Kidney (tissue), 14 donors: Measurements from ENCODE around the gene FHDC1. TPM values are rescaled to one million over a fixed set of nuclear protein-coding genes. Genes with fewer than 3 reads are reported as not detected.

ENCODE experiments used
- DNase-seq, 5 donors: peaks; one replicate each; pipeline ENCODE4 v3.0.0-alpha.2; 2013 to 2020
- FAIRE-seq: peaks from 2 replicates; lab custom pipeline; 2012; peaks lifted over from hg19 to GRCh38; lab: Jason Lieb, UNC
- H3K27ac ChIP-seq, 2 donors: one replicate each; pipeline ENCODE4 v1.7.0; 2013; ENCODE audit warnings: low read depth in 2 of 2, low read length in 2 of 2, inconsistent platforms in 1 of 2
- H3K27me3 ChIP-seq: one replicate; pipeline ENCODE4 v1.7.1; 2013; ENCODE audit warnings: low read length, inconsistent platforms; ENCODE audit not compliant: control insufficient read depth, insufficient read depth
- H3K36me3 ChIP-seq, 3 donors: one replicate each; pipeline versions ENCODE4 v1.7.0 to v1.7.1; 2013; ENCODE audit warnings: low read length in 3 of 3, control low read depth in 1 of 3, inconsistent platforms in 1 of 3; ENCODE audit not compliant: insufficient read depth in 3 of 3, control insufficient read depth in 2 of 3
- H3K4me1 ChIP-seq, 3 donors: one replicate each; pipeline versions ENCODE4 v1.7.0 to v1.7.1; 2013; ENCODE audit warnings: low read length in 3 of 3, inconsistent platforms in 1 of 3, low read depth in 1 of 3; ENCODE audit not compliant: control insufficient read depth in 2 of 3, insufficient read depth in 2 of 3
- H3K4me3 ChIP-seq, 3 donors: one replicate each; pipeline versions ENCODE4 v1.7.0 to v1.8.1; 2013; ENCODE audit warnings: low read length in 3 of 3, control low read depth in 1 of 3, inconsistent platforms in 1 of 3
- H3K9ac ChIP-seq, 3 donors: one replicate each; pipeline versions ENCODE4 v1.7.0 to v1.7.1; 2013; ENCODE audit warnings: low read length in 3 of 3, control low read depth in 1 of 3, inconsistent platforms in 1 of 3
- H3K9me3 ChIP-seq, 3 donors: one replicate each; pipeline versions ENCODE4 v1.7.0 to v1.7.1; 2013; ENCODE audit warnings: low read length in 3 of 3, control low read depth in 1 of 3, inconsistent platforms in 1 of 3; ENCODE audit not compliant: control insufficient read depth in 2 of 3, insufficient read depth in 1 of 3
- CTCF ChIP-seq: IDR thresholded peaks from 3 replicates; pipeline ENCODE4 v1.5.1; 2012; ENCODE audit warnings: mild to moderate bottlenecking, moderate library complexity, borderline replicate concordance; ENCODE audit not compliant: insufficient read depth; ENCODE audit errors: extremely low read depth
- intact Hi-C: fragments of 100-400 bp; cut with DNase I; formaldehyde crosslinking; loops from one replicate; pipeline ENCODE4 v1.11.1; 2022
- polyA plus RNA-seq: library from polyadenylated mRNA; stranded (reverse); fragments of 350-450 nt; fragmentation: Illumina TruSeq; extraction: RNeasy Lipid Tissue Mini Kit (QIAGEN cat#74804); gene quantifications from one replicate; pipeline ENCODE4 v1.2.3, GENCODE V29; 2014; ENCODE audit warnings: low read depth, low replicate concordance; ENCODE audit not compliant: insufficient read depth
- total RNA-seq: library from RNA; stranded (reverse); fragmentation: NEBNext Ultra II Directional; extraction: Animal tissue kit (Norgen Biotek cat#: 25700); gene quantifications from one replicate; pipeline ENCODE4 v1.2.1, GENCODE V29; 2021
- donor health status: control.
- donor health status: control.
- donor health status: control.
- donor health status: control.
- donor health status: control.
- donor health status: DM: yes; HTN: yes; CAD: no.
- donor health status: Normal renal cell carcinoma (clear cell type).

Gene FHDC1
- total and polyA plus RNA-seq, 2 donors from 2014 or later: 1.5 to 5.9 TPM

- no peak for TF ChIP-seq CTCF
- Histone ChIP-seq H3K9ac (no peak overlapping the region), H3K4me1 (no peaks in the 10 kb centered on the region), H3K27me3 (no peaks in the 10 kb centered on the region), H3K36me3 (no peaks in the 10 kb centered on the region), H3K4me3 (no peak overlapping the region), H3K9me3 (no peaks in the 10 kb centered on the region), H3K27ac (no peak overlapping the region)
- FAIRE-seq: no peak
- peak in 1 of 5 donors; percentile 81 for DNase-seq
- intact Hi-C loops: no loop called here
Measured at GRCh38 chr4:152997771-152998487, 61.8 kb downstream of the FHDC1 start.

- Histone ChIP-seq H3K4me1 (no peaks in the 10 kb centered on the region), H3K9me3 (no peaks in the 10 kb centered on the region), H3K9ac (no peak overlapping the region), H3K36me3 (no peaks in the 10 kb centered on the region), H3K27ac (no peak overlapping the region), H3K4me3 (no peak overlapping the region), H3K27me3 (no peaks in the 10 kb centered on the region)
- DNase-seq: peak in 1 of 5 donors; percentile 69
- TF ChIP-seq CTCF: no peak
- FAIRE-seq: no peak
- intact Hi-C loops: no loop called here
Measured at GRCh38 chr4:152998861-152999260, 62.7 kb downstream of the FHDC1 start.

- DNase-seq: peak in 1 of 5 donors; percentile 21
- H3K9me3 ChIP-seq: no peaks in the 10 kb centered on the region
- FAIRE-seq: no peak
- no peak overlapping the region for H3K4me3 ChIP-seq
- no peaks in the 10 kb centered on the region for H3K4me1 ChIP-seq
- TF ChIP-seq CTCF: no peak
- H3K9ac ChIP-seq: no peak overlapping the region
- intact Hi-C loops: no loop called here
- H3K27ac ChIP-seq: no peak overlapping the region
- no peaks in the 10 kb centered on the region for H3K36me3 ChIP-seq
- no peaks in the 10 kb centered on the region for H3K27me3 ChIP-seq
Measured at GRCh38 chr4:152999346-153000075, 63.4 kb downstream of the FHDC1 start.
